GM20431 (cell line): ENCODE data around the gene CCDC186.

Source experiments
- in situ Hi-C: fragments of 300-500 bp; cut with MseI, MboI; formaldehyde crosslinking; loops from one replicate; pipeline ENCODE4 v1.15.0; 2020; ENCODE audit warnings: low sequenced_read_pairs; ENCODE audit not compliant: unreplicated experiment

Gene CCDC186

GRCh38 chr10:114173921-114174694, at the start of gene CCDC186:
TSS of gene CCDC186 (minus strand) at chr10:114174203. CDS start at chr10:114163268, 10,935 bp downstream.
- in situ Hi-C loops: no loop called here

GRCh38 chr10:114223066-114223465, 49.1 kb upstream of the CCDC186 start:
- in situ Hi-C loops: no loop called here

DNA sequence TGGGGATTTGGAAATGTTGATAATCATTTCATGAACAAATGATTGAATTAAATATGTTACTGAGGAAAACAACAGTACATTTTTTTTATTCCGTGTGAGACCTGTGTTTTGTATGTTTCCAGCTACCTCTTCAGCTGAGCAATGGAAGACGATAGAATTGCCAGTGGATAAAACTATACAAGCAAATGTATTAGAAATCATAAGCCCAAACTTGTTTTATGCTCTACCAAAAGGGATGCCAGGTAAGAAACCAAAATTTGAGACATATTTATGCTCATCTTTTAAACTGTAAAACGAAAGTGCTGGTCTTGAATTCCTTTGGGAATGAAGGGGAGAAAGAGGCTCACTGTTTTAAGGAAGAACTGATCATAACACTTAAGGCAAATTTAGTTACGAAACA, 47.2 kb upstream of the CCDC186 start:
- in situ Hi-C loops: no loop called here

DNA sequence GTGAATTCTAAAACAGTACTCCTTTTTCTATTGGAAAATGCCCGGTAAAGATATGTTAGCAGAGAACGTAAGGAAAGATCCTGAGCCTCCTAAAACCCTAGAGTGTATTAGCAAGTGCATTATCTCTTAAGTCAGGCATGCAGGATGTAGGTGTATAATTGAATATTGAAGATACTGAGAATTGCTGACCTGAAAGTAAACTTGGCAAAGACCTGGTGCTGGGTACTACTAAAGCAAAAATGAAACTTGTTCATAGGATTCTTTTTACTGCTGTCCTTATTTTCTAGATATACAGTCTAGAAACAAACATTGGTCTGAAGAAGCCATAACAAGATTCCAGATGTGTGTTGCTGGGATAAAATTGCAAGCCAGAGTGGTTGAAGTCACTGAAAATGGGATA, 46.3 kb upstream of the CCDC186 start:
- in situ Hi-C loops: no loop called here

DNA sequence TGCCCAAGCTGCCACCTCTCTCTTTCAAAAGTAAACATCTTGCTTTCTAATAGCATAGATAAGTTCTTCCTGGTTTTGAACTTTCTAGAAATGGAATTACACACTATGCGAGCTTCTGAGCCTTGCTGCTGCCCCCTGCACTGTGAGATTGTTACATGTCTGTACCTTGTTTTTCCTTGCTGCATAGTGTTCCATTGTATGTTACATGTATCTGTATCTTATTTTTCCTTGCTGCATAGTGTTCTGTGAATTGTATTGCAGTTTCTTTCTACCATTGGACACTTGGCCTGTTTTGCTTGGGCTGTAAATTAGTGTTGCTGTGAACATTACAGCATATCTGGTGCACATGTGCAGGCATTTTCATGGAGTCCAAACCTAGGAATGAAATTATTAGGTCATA, 41.0 kb upstream of the CCDC186 start:
- in situ Hi-C loops: no loop called here

DNA sequence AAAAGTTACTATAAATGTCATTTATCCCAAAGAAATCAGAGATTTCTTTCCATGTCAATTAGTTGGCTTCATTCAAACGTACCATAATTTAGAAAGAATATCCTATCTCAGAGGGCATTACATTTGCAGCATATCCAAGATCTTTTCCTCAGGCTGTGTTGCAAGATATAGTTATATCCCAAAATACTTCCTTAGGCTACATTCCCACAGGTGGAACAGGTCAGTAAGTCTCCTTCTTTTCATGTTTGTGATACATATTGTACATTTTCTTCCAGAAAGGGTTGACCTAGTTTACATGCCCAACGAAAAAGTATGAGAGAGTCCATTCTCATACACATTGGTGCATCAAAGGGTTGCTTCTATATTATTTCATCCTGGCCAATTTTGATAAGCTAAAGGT, 38.1 kb upstream of the CCDC186 start:
- in situ Hi-C loops: no loop called here

- in situ Hi-C loops: no loop called here
Observed at GRCh38 chr10:114208351-114208750, 34.3 kb upstream of the CCDC186 start.

- in situ Hi-C loops: no loop called here
Observed at GRCh38 chr10:114207349-114207748, 33.3 kb upstream of the CCDC186 start.

DNA sequence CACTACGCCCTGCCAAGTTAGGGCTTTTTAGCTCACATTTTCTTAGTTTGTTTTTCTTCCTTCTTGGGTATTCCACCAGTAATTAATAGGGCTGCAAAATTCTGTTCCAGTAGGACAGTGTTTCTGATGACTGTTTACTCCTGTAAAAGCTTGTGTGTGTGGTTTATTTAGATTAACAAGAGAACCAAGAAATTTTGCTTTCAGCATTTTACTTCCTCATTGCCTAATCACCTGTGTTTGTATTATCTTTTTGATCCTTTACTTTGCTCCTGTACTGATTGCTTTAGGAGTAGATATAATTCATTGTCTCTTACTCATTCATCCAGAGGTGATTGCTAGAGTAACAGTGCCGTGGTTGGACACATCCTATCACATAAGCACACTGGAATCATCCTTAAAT, 32.9 kb upstream of the CCDC186 start:
- in situ Hi-C loops: no loop called here

DNA sequence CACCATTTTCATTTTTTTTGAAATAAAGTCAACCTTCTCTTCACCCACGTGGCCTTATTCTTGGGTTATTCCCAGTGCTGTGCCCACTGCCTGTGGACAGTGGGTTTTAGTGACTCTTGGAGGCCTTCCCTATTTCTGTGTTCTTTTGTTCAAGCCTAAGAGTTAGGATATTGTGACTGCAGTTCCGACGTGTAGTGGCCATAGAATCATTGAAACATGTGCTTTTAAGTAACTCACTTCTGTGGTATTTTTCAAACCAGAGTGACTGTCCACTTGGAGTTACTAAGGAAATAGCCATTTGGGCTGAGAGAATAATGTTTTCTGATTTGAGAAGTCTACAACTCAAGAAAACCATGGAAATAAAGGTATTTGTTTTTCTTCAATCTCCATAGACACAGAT, 28.8 kb upstream of the CCDC186 start:
- in situ Hi-C loops: no loop called here

- in situ Hi-C loops: no loop called here
Observed at GRCh38 chr10:114199239-114199638, 25.2 kb upstream of the CCDC186 start.

DNA sequence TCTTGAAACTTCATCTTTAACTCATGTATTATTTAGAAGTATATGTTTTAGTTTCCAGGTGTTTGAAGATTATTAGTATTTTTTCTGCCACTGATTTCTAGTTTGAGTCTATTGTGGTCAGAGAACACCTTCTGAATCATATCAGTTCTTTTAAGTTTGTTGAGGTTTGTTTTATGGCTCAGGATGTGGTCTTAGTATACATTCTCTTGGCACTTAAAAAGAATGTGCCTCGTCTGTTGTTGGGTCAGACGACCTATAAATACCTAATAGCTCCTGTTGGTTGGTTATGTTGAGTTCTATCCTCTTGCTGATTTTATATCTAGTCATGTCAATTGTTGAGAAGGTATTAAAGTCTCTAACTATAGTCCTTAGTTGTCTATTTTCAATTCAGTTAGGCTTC, 21.1 kb upstream of the CCDC186 start:
- in situ Hi-C loops: no loop called here

DNA sequence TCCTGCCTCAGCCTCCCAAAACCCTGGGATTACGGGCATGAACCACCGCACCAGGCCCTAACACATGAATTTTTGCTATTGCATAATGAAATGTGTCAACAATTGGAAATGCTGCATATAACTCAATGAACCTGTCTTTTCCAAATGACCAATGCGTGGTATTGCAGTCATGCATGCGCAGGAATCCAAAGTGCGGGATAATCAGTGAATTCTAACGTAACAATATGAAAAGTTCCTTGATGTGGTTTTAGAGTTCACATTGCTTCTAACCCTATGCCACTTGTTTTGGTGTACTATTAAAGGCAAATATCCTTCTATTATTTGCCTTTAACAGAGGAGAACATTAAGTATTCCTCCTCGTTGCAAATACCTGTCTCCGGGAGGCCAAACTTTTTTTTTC, 15.7 kb upstream of the CCDC186 start:
- in situ Hi-C loops: no loop called here

DNA sequence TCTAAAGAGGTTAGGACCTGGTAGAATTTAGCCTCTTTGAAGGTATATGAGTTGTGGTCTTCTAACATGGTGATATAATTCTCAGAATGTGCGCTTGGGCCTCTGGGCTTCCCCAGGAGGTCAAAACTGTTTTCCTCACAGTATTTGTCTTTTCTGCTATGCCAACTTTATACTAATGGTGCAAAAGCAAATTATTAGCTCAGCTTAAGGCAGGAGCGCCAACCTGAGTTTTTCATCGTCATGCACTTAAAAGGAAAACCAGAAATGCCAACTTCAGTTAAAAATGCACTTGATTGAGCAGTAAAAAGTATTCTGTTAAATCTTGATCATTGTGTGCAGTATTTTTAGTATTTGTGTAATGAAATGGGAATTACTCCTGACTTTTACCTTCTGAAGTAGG, 14.9 kb upstream of the CCDC186 start:
- in situ Hi-C loops: no loop called here

- in situ Hi-C loops: no loop called here
Observed at GRCh38 chr10:114188001-114188400, 14.0 kb upstream of the CCDC186 start.

GRCh38 chr10:114184276-114184675, 10.3 kb upstream of the CCDC186 start:
- in situ Hi-C loops: no loop called here

DNA sequence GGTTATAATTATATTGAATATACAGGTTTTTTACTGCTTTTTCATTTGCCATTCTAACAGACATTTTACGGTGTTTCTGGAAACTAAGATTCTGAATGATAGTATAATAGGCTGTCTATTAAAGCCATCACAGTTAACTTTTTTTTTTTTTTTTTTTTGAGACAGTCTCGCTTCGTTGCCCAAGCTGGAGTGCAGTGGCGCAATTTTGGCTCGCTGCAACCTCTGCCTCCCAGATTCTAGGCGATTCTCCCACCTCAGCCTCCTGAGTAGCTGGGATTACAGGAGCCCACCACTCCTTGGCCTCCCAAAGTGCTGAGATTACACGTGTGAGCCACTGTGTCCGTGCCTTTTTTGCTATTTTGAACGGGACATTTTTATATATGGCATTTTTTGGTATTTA, 9.6 kb upstream of the CCDC186 start:
- in situ Hi-C loops: no loop called here

DNA sequence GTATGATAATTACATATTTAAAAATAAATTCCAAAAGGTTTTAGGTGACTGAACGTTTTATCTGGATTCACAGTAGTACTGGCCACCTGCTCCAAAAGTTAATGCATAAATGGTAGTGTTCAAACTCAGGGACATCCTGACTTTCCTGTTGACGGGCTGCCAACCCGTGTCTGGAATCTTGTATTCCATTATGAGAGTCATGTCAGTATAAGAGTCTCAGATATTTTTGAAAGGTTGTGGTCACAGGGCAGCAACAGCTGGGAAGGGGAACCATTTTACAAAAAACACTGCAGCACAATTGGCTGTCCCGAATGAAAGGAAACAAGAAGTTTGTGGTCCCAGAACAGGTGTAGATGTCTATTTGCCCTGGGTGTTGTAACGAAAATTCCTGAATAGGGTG, 8.0 kb upstream of the CCDC186 start:
- in situ Hi-C loops: no loop called here

- in situ Hi-C loops: no loop called here
Observed at GRCh38 chr10:114180937-114181336, 6.9 kb upstream of the CCDC186 start.

DNA sequence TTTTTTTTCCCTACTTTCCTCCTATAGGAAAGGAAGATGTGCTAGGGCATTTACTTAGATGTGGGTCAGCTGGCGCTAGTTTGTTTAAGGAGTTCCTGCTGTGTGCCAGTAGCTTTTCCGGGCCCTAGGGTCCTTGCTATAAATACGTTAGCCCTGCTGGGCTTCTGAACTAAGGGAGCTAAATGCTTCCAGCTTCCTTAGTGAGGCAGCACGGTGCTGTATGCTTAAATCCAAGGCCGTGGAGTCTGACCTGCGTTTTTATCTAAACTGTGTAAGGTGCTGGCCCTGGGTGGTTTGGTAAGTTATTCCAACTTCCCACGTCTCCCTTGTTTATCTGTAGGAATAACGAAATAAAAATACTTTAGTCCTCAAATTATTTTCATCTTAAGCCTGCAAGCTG, 5.7 kb upstream of the CCDC186 start:
- in situ Hi-C loops: no loop called here

DNA sequence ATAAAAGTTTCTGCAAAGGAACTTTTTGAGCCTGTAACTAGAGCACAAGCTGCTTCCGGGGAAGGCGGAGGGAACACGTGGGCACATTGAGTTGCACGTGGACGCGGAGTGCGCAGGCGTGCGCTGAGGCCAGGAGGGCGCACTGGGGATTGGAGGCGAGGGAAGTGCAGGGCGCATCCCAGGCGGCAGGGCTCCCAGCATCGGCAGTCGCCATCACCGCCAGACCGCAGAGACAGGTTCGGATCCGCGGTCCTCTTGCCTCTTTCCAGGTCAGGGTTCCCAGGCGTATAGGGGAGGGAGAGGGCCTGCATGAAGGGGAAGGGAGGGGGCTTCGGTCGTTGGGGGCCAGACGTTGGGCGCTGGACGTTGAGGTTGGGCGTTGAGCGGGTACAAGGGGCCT, 5.1 kb upstream of the CCDC186 start, which contains the start of gene TDRD1:
Gene TDRD1 (plus strand): TSS at position 206 of the 400 bp plus-strand sequence. CDS start 8,479 bp downstream, outside the sequence.
- in situ Hi-C loops: no loop called here

GRCh38 chr10:114176511-114176910, 2.5 kb upstream of the CCDC186 start:
- in situ Hi-C loops: no loop called here
